ENCODE results near the gene GOSR1.

The GOSR1 gene

DNA sequence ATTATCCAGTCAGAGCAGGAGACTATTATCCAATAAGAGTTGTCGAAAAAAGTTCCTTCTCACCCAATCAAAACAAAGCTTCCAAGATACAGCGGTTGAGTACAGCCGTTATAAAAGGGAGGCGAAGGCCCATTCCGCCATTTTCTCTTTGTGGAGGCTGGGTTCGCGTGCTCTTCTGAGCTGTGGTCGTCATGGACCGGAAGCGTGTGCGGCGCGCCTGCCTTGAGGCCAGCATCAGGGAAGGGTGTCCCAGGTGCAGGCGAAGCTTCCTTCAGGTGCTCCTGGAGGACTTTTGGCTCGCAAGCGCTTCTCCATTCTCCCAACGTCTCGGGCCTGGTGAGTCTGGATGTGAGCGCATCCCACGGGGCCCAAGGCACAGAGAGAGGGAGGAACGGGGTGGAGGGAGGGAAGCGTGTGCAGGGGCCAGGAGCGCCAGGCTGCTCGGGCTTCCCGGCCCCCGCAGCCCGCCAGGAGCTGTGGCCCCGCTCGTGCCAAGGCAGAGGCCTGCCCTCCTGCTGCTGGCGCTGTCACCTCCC is 99.2 kb downstream of the GOSR1 start:
- Histone ChIP-seq H3K27ac (ENCODE audit: low read length) (no peak overlapping the region), H3K27me3 (ENCODE audit: control insufficient read depth, insufficient read depth, low read length) (no peaks in the 10 kb centered on the region), H3K4me1 (ENCODE audit: control insufficient read depth, insufficient read depth, low read length) (peaks cover 2% of the 10 kb centered on the region), H3K4me3 (ENCODE audit: low read length) (no peak overlapping the region), H3K36me3 (ENCODE audit: control insufficient read depth, insufficient read depth, low read length) (no peaks in the 10 kb centered on the region), H3K9me3 (ENCODE audit: control insufficient read depth, insufficient read depth, low read length) (no peaks in the 10 kb centered on the region)
- no CpG with 5 or more reads among the region's 30 CpGs for WGBS (ENCODE audit: insufficient coverage, insufficient read length)
- DNase-seq (ENCODE audit: low read depth, low spot score), result no peak

Measured in iPS DF 6.9 (cell line).